Vagina (tissue), 2 donors: ENCODE data around the gene GUCY1B1.

Source experiments
- CTCF ChIP-seq, 3 experiments: fragments of 450-650 bp in 2 of 3; fragments of 200-600 bp in 1 of 3; sonication (generic) in 1 of 3; IDR thresholded peaks; one replicate each; pipeline ENCODE4 v1.5.1; 2017 to 2019; ENCODE audit warnings: antibody characterized with exemption in 3 of 3, mild to moderate bottlenecking in 2 of 3, moderate library complexity in 2 of 3
- POLR2A ChIP-seq, 2 donors: fragments of 450-650 bp; IDR thresholded peaks; one replicate each; pipeline ENCODE4 v1.6.1; 2017; ENCODE audit warnings: antibody characterized with exemption in 2 of 2, mild to moderate bottlenecking in 2 of 2, moderate library complexity in 2 of 2
- POLR2AphosphoS5 ChIP-seq, 2 donors: sonication (generic); formaldehyde crosslinking; IDR thresholded peaks; one replicate each; pipeline ENCODE4 v1.9.0; 2017; ENCODE audit warnings: antibody characterized with exemption in 2 of 2, mild to moderate bottlenecking in 2 of 2, low read depth in 1 of 2; ENCODE audit not compliant: insufficient read depth in 1 of 2

DNA sequence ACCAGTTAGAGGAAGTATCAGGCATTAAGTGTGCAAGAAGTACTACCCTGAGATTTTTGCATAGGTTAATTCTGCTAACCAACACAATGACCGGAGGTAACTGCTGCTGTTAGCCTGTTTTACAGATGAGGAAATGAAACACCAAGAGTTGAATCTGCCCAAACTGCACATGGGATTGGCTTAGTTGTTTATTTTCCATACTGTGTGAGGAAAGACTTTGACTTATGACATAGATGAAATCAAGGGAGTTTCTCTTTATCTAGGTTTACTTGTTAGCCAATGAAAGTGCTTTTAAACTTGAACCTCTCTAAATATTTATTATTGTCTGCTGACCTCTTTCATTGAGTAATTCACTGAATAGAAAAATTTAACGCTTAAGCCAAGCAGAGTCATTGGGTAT, 10.3 kb downstream of the GUCY1B1 start:
- TF ChIP-seq CTCF (IDR thresholded peaks at IDR 0.05), result no peak
- TF ChIP-seq POLR2AphosphoS5 (IDR thresholded peaks at IDR 0.05; ENCODE audit: insufficient read depth in 1 of 2, low read depth in 1 of 2), result no peak
- TF ChIP-seq POLR2A (IDR thresholded peaks at IDR 0.05), result no peak
